SH-SY5Y (cell line): ENCODE data around the gene SLC36A4.

Experiments used
- GATA2 ChIP-seq: IDR thresholded peaks from 2 replicates; pipeline ENCODE4 v1.6.1; 2011; ENCODE audit warnings: mild to moderate bottlenecking, low read depth, low read length
- GATA3 ChIP-seq: IDR thresholded peaks from 2 replicates; pipeline ENCODE4 v1.6.1; 2011; ENCODE audit warnings: low read depth, mild to moderate bottlenecking, low read length, moderate library complexity

DNA sequence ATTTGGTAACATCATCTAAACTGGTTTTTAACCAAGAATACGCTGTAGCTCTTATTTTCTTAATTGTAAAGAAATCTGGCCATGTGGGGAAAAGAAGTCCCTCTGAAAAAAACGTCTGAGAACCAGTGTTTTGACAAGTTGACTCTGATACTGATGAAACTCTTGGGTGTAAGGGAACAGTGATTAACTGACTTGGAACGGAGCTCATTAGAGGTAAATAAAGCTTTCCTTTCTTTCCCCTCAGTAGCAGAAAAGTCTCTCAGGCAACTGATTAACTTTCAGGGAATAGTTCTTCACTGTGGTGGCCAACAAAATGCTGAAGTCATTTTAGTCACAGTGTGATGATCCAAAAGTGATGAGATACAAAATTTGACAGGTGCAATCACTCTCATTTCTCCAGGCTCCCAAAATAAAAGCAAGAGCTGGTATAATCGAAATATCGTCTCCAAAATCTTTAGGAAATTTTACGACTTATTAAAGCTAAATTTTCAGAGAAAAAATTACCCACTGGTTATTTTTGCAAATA, 52.3 kb downstream of the SLC36A4 start:
- TF ChIP-seq GATA3 (no peak), GATA2 (no peak)
